GM12801 (cell line): ENCODE data around the gene PPP1R3E.

ENCODE experiments used
- CTCF ChIP-seq: IDR thresholded peaks from one replicate; pipeline ENCODE4 v1.5.1; 2011; ENCODE audit warnings: control low read depth; ENCODE audit not compliant: insufficient read length; ENCODE audit errors: extremely low read depth

PPP1R3E gene

GRCh38 chr14:23252006-23252405, 50.7 kb downstream of the PPP1R3E start:
- no peak for TF ChIP-seq CTCF

GRCh38 chr14:23249824-23250223, 52.8 kb downstream of the PPP1R3E start:
- no peak for TF ChIP-seq CTCF

- TF ChIP-seq CTCF = no peak
Observed at GRCh38 chr14:23248601-23249000, 54.1 kb downstream of the PPP1R3E start.
